NCI-H2029 treated with DMSO at 0.1 percent for 48 hours (cell line): ENCODE results near the gene MYEOV.

Experiments used
- DNase-seq: peaks from one replicate; lab custom pipeline; 2025; lab: John Stamatoyannopoulos, UW

Gene MYEOV

DNA sequence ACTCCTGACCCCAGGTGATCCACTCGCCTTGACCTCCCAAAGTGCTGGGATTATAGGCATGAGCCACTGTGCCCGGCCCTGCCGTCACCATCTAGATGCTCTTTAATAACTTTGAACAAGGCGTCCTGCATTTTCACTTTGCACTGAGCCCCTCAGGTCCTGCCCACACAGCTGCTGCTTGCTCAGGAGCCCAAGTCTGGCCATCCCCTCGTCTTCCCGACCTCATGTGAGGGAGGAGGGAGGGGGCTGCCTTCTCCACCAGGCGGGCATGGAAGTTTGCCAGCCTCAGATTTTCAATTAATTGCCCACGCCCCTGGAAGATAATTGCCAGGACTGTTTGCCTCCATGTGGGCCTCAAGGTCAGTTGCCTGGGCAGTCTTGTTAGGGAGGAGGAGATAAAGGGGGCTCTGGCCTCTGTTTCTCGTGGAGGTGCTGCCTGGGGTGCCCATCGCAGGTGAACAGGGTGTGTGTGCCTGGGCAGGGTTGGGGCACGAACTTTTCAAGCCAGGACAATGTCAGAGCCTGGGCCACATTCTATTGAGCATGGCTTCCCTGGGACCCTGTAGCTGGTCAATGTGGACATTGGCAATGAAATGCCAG lies 27.9 kb upstream of the MYEOV start:
- no peak for DNase-seq

DNA sequence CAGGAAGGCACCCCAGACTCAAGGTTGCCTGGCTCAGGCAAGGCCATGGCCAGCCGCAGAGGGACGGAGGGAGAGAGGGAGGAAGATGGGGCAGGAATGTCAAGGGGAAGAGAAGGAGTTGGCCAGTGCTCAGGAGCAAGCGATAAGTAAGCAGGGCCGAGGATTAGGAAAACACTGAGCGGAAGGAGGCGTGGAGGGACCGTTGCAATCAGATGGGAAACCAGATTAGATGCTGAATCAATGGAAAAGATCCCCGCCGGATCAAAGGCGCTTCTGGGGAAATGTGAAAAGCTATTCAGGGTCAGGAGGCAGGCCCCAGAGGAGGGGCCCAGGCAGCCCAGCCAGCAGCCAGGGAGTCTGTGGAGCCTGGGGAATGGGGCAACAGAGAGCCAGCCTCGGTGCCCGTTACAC lies 26.6 kb upstream of the MYEOV start:
- DNase-seq, result no peak

DNA sequence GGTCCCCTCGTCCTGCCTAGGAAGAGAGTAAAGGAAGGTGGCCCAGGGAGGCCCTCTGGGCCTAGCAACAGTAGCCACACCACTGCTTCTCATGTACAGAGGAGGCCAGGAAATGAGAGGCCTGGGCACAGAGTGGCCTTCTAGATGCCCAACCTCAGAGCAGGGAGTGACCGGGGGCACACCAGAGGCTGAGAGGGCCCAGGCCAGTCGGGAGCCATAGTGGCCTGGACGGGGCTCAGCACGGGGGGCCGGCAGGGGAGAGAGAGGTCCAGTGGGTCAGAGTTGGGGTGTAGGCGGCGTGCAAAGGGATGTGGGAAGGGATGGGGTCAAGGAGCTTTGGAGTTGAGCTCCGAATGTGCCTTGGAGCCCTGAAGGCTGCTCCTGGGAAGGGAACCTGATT lies 25.0 kb upstream of the MYEOV start:
- no peak for DNase-seq

DNA sequence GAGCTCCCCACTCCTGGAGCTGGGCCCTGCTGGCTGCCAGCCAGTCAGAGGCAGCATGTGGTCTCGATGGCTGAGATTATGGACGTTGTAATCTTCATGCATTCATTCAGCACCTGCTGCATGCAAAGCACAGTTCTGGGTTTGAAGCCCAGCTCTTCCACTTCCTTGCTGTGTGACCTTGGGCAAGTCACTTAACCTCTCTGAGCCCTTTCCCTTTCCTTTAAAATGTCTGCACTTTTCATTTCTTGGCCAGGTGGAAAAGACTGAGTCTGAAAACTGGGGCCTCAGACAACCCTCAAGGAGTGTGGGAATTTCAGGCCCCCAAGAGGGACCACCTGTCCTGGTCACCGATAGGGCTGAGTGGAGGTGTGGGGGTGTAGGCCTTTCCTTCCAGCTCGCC lies 24.6 kb upstream of the MYEOV start:
- DNase-seq, result no peak

DNA sequence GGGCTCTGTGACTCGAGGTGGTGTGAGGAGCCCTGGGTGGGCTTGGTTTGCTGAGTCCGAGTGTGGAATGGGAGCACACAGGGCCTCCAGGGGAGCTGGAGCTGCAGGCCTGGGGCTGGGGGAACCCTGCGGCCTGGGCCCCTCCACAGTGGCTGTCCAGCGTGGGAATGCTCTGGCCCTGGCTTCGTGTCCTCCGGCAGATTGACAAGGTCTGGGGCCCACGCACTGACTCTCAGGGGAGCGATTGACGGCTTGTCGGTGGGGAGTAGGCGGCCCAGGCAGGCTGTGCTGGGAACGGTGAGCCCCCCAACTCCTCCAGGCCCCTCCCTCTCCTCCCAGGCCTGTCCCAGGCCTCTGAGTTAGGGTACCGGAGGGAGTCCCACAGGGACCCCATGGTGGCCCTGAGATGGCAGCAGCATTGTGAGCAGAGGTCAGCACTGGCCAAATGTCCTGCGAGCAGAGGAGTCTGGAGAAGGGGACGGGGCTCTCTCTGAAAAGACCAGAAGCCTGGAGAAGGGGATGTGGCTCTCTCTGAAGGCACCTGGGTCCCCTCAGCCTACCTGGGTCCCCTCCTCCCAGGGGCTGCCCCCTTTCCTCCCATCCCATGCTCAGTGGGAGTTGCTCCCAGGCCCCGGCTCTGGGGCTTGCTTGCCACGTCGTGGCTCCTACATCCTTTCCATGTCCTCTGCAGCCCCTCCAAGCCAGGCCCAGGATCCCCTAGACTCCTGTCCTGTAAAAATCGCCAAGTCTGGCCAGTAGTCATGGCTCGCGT lies 23.8 kb upstream of the MYEOV start:
- no peak for DNase-seq

DNA sequence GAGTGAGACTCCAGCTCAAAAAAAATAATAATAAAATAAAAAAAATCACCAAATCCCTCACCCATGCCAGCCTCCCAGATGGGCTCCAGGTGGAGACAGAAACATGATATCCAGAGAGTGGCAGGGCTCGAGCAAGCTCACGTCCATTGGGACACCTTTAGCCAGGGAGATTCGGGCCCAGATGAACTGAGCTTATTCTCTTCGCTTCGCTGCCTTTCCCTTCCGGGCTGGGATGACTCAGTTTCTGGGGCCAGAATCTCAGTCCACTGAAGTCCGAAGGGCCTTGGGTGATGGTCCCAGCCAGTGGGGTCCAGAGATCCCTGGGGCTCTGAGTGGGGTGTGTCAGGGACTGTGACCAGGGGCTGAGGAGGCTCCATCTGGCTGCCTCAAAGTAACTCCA lies 23.0 kb upstream of the MYEOV start:
- no peak for DNase-seq

DNA sequence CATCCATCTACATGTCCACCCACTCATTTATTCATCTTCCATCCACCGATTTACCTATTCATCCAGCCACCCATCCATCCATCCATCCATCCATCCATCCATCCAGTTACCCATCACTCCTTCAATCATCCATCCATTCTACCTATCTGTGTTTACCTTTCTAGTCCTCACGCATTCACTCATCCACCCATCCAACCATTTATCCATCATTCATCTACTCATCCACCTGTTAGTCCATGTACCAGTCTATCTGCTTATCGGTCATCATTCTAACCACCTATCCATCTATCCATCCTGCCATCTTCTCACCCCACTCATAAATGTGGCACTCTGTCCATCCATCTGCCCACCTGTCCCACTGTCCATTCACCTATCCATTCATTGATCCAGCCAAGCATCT lies 21.9 kb upstream of the MYEOV start:
- no peak for DNase-seq

DNA sequence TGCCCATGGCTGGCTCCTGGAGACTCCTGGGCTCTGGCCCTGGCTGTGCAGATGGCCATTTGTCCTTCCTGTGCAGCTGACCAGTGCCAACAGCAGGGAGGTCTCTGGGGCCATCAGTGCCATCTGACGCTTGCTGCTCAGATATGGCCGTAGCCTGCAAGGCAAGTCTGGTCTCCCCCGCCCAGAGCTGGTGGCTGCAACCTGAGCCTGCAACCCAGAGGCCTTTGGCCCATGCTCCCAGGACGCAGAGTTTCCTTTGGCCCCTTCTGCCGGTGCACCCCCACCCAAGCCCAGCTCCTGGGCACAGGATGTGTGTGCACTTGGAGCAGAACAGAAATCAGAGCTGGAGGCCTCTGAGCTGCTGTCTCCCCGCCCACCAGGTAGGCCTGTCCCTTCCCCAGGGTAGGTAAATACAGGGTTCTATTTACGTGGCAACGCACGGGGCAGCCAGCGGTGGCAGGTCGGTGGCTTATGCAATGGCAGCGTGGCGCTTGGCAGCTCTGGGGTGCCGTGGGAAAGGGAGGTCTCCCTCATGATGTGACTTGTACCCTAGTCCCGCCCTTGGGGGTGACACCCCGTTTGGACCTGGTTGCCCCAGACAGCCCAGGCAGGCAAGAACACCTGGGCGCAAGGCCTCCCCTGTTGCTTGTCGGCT lies 21.0 kb upstream of the MYEOV start:
- DNase-seq, result no peak

DNA sequence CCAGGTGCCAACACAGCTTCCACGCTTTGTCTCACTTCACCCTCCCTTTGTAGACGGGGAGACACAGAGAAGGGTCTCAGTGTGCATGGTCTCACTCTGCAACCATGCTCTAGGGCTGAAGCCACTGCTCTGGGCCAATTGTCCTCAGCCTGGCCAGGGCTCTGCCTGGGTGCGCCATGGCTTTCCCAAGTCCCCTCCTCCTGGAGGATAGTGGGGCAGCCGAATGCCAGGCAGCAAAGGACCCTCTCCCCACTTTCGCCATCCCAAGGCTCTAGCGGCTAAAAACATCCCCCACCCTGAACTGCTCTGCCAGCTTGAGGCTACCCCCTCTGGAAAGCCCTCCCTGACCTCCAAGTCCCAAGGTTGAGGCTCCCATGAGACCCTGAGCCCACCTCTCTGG lies 20.4 kb upstream of the MYEOV start:
- no peak for DNase-seq

DNA sequence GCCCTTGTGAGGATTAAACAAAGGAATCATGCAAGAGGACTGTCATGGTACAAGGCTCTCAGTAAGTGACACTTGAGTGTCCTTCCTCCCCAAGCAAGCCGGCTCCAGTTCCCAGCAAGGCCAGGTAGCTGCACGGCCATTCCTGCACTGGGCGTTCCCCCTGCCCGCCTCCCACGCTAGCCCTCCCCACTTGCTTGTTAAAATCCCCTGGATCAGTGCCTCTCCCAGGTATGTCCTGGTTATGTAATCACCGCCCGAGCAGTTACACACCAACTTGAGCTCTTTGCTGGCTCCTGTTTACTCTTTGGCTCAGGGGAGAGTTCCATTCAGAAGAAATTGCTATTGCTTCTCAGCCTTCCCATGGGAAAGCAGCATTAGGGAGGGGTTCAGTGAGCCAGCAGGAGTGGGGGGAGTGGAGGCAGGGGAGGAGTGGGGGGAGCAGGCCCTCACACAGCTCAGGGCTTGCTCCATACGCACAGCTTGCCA lies 19.4 kb upstream of the MYEOV start:
- no peak for DNase-seq

DNA sequence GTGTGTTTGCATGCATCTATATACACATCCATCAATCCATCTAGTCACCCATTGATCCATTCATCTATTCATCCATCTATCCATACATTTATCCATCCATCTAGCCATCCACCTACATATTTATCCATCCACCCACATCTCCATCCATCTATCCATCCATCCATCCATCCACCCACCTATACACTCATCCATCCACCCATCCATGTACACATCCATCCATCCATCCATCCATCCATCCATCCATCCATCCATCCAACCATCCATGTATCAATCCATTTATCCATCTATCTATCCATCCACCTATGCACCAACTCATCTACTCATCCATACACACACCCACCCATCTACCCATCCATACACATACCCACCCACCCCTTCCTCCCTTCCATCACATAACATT lies 18.8 kb upstream of the MYEOV start:
- DNase-seq, result no peak

DNA sequence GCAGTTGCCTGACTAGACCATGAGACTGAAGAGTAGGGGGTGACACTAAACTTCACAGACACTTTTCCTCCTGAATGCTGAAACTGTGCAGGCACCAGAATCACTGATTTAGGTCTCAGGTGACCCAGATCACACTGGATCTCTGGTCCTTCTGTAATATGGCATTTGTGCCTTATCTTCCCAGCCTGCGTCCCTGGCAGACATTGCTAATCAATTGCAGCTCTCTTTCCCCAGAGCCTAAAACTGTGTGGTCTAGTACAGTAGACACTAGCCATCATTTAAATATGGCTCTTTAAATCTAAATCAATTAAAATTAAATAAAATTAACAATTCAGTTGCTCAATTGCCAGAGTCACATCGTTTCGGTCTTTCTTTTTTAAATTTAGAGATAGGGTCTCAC lies 17.8 kb upstream of the MYEOV start:
- DNase-seq, result no peak

DNA sequence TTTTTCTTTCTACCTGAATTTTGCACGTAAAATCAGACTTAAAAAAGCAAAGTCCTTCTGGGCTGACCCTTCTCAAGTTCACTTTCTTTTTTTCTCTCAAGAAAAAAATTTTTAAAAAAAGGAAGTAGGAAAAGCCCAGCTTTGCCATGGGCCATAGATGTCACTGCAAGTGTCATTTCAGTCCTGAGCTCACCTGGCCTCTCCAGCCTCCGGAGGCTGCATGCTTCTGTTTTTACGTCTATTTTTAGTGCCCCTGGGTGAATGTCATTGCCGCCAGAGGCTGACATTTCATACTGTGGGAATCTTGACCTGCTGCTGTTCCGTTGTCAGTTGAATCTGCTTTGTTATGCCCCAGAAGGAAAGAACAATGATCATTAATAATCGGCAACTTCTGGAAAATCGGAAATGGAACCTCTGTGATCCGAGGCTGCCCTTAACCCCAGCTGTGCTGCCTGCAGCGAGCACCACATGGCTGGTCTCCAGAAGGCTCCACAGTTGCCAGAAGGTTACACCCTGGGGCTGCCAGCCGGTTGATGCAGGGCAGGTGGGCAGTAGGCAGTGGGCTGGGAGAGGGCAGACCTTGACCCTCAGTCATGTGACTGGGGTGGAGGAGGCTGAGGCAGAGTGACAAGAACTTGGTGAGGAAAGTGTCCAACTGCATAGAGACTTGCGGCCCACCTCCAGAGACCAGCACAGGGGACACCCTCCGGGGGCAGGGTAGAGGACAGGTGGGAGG lies 16.7 kb upstream of the MYEOV start:
- no peak for DNase-seq

DNA sequence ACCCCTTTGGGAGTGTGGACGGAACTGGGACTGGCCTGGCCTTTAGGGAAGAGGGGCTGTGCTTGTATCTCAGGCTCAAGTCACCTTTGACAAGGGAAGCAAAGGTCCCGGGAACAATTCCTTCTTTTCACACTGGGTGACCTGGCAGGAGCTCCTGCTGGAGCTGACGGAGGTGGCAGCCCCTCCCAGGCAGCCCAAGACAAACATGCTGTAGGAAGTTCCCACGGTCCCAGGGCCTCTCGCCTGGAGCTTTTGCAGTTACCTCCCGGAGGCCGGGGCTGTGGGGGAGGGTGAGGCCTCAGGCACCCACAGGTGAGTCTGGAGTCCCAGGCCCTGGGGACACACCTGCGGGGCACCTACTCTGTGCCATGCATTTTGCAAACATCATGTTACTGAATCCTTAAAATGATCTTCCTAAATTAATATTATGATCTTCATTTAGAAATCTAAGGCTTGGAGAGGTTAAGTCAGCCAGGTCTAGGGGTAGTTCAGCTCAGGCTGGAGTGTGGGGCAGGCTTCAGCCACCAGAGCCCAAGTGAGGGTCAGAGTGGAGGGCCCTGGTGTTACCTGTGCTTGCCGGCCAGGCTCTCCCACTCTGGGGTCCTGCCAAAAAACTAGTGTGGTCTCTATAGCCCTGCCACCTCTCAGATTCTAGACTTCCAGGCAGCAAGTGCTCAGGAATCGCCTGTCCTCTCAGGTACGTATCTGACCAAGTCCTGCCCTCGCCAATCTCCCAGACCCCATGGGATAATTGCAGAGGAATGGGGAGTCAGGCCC lies 15.7 kb upstream of the MYEOV start:
- no peak for DNase-seq

DNA sequence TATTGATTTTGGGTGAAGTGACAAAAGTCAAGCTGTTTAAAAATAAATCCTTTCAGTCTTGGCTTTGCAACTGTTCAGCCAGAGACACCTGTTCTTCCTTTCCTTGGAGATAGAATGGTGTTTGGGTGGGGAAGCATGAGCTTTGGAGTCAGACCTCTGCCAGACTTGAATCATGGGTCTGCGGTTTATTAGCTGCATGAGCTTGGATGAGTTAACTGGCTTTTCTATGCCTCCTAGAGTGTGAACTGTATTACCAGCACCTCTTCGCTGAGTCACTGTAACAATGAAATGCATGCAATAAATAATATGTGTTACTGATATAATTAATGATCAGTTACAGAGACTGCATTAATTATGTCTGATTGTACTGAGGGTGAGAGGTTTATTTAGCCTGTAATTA lies 13.5 kb upstream of the MYEOV start:
- no peak for DNase-seq

DNA sequence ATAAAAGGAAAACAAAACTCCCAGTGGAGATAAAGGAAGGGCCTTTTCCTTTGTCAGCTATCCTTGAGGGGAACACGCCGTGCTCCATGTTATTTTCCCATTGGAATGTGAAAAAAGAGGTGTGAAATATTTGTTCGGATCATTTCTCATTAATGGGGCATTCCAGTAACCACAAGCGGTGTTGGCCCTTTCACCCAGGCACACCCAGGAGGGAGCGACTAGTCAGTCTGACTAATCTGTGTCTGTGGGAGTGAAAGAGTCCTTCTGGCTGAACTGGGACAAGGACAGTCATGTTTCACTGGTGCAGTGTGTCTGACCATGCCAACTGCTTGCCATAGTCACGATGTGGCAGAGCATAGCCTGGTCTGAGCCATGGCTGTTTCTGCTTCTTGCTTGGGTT lies 13.0 kb upstream of the MYEOV start:
- DNase-seq, result no peak

DNA sequence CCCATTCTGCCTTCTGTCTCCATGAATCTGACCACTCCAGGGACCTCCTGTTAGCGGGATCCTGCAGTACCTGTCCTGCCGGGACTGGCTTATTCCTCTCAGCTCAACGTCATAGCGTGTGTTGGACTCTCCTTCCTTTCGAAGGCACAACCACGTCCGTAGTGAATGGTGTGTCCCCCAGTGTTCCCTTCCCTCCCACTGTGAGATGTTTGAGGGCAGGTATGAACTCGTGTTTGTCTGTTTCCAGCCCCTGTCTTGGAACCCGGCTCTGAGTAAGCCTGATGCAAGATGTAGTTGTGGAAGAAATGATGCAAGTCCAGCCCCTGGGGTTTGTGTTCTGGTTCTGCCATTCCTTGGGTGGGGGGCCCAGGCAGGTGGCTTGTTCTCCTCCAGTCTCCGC lies 10.5 kb upstream of the MYEOV start:
- no peak for DNase-seq

DNA sequence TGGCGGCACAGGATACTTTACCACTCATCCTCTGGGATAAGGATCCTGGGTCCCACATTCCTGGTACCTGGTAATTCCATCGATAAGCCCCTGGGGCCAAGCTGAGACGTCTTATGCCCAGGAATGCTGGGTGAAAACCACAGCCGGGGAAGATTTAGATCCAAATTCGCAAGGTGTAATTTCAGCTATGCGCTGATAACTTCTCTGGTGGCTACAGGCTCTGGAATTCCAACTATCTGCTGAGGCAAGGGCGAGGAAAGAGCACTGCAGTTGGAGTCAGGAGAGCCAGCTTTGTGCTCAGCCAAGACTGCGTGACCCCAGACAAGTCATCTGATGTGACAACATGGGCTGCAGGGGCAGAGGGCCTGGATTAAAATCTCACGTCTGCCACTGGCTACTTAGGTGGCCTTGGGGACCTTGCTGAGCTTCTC lies 9.9 kb upstream of the MYEOV start:
- no peak for DNase-seq

DNA sequence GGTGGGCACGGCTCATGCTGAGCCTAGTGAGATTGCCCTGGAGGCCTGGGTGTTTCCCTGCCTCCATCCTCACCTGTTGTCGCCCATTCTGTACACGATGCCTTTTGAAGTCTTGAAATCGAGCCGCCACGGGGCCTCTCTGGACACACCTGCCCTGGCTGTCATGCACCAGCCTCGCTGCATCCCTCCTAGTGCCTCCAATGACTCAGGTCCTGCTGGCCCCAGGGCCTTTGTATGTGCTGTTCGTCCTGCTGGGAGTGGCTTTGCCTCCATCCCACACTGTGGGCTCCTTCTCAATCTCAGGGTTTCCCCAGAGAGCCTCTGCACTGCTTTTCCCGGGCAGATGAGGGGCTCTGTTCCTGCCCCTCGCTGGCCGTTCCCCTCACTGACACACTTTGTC lies 8.9 kb upstream of the MYEOV start:
- DNase-seq, result no peak

DNA sequence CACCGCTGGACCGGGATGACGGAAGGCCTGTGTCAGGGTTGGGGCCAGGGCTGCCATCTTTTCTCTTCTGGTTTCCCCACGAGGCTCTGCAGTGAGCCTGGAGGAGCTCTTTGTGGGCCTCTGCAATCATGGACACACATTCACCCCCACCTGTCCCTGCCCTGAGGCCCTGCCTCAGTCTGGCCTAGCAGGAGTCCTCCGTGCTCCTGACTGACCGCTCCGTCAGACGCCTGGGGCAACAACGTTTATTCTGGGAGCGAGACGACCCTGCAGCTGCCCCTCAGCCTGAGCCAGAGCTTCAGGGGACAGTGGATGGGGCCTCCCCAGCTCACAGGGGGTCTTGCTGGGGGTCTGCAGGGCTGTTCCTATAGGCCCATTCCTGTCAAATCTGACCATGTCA lies 8.2 kb upstream of the MYEOV start:
- no peak for DNase-seq

DNA sequence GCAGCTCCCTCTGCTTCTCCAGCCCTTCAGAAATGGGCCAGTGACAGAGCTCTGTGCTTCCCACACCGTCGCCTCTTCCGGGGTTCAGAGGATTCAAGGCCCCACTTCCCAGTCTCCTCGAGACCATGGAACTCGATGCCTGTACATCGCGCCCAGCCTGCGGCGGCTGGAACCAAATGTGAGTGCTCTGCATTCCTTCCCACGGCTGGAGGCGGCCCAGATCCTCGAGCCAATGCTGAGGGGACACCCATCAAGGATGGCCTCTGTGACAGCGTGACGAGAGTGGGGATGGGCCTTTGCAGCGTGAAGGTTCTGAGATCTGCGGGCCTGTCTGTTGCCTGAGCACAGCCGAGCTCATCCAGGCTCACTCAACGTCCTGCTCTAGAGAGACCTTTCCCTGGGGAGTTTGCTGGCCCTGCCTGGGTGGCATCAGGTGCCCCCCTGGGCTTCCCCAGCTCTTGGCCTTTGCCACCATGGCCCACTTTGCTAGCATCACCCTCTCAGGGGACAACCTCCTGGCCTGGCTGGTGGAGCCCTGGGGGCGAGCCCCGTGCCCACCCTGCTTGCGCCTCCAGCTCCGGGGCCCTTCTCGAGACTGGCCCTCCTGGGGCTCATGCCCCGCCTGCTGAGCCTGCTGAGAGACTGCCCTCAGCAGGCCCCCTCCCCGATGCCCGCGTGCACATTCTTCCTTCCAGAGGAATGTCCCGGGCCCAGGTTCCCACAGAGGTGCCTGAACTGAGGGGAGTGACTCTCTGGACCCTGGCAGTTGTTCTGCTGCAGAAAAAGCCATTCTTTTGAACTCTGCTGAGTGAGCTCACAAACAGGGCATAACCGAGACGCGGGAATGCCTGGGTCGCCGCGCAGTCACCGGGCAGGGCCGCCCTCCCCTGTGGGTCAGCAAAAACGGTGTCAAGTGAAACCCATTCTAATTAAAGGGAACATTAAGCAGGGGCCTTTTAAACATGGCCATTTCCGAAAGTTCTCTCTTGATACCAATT lies 7.3 kb upstream of the MYEOV start:
- DNase-seq, result no peak
